Upper lobe of left lung (tissue), 6 donors: ENCODE data around the gene ROR2. TPM values are rescaled to one million over a fixed set of nuclear protein-coding genes. Genes with fewer than 3 reads are reported as not detected.

Experiments used
- ATAC-seq, 2 donors: fragments of 200-7000 bp; cut with Tn5 transposase; one replicate each; pipeline ENCODE4 v1.9.1; 2022; ENCODE audit warnings: mild to moderate bottlenecking in 2 of 2, moderate library complexity in 2 of 2; ENCODE audit not compliant: low FRiP score in 2 of 2
- DNase-seq, 2 donors: peaks; one replicate each; pipeline ENCODE4 v3.0.0-alpha.2; 2019 to 2020
- H3K27ac ChIP-seq, 4 donors: fragments of 200-600 bp; sonication (generic); one replicate each; pipeline ENCODE4 v1.5.1; 2016 to 2019
- H3K27me3 ChIP-seq, 4 donors: fragments of 200-600 bp; sonication (generic); one replicate each; pipeline ENCODE4 v1.5.1; 2017 to 2019
- H3K36me3 ChIP-seq, 4 donors: fragments of 200-600 bp; sonication (generic); one replicate each; pipeline ENCODE4 v1.5.1; 2016 to 2019
- H3K4me1 ChIP-seq, 4 donors: fragments of 200-600 bp; sonication (generic); one replicate each; pipeline ENCODE4 v1.5.1; 2018 to 2019
- H3K4me3 ChIP-seq, 4 donors: fragments of 200-600 bp; sonication (generic); one replicate each; pipeline ENCODE4 v1.5.1; 2017 to 2019; ENCODE audit warnings: mild to moderate bottlenecking in 2 of 4, moderate library complexity in 1 of 4
- H3K9me3 ChIP-seq, 4 donors: fragments of 200-600 bp; sonication (generic); one replicate each; pipeline ENCODE4 v1.5.1; 2018 to 2019
- CTCF ChIP-seq, 6 experiments: fragments of 450-650 bp in 4 of 6; fragments of 200-600 bp in 2 of 6; sonication (generic) in 2 of 6; IDR thresholded peaks; one replicate each; pipeline ENCODE4 v1.5.1; 2016 to 2019; ENCODE audit warnings: antibody characterized with exemption in 6 of 6
- EP300 ChIP-seq, 4 donors: sonication (generic); formaldehyde crosslinking; IDR thresholded peaks; one replicate each; pipeline ENCODE4 v1.5.1; 2017; ENCODE audit warnings: antibody characterized with exemption in 4 of 4, control low read depth in 2 of 4
- POLR2A ChIP-seq, 4 donors: fragments of 450-650 bp; IDR thresholded peaks; one replicate each; pipeline ENCODE4 v1.5.1; 2016 to 2017; ENCODE audit warnings: antibody characterized with exemption in 4 of 4, mild to moderate bottlenecking in 2 of 4
- POLR2AphosphoS5 ChIP-seq, 2 donors: sonication (generic); formaldehyde crosslinking; IDR thresholded peaks; one replicate each; pipeline ENCODE4 v1.5.1; 2017; ENCODE audit warnings: antibody characterized with exemption in 2 of 2
- WGBS, 2 donors: methylation state at CpG; one replicate each; pipeline ENCODE4 v1.1.5; 2017 to 2018; 5-methylcytosine and 5-hydroxymethylcytosine counted together
- total RNA-seq, 6 donors: library from RNA; depleted of rRNA in 4 of 6; stranded (reverse); fragments of >200 nt in 4 of 6; gene quantifications; one replicate each; pipeline versions ENCODE4 v1.1.0 to v1.2.1, GENCODE V29; 2016 to 2021
- donor health status: DM: no; HTN: no; CAD: no; lungs with moderate emphysema.
- donor health status: DM: no; HTN: yes; CAD: no; lungs with severe emphysema.

Gene ROR2
- total RNA-seq, 6 donors from 2014 or later = 2.7 to 8.1 (median 3.4) TPM

- no peaks in the 10 kb centered on the region for H3K27me3 ChIP-seq
- 62 to 68% methylated on average over 2 of the region's 2 CpGs for WGBS, 2 donors
- no peak overlapping the region for H3K4me3 ChIP-seq
- ATAC-seq (no peak), DNase-seq (no peak)
- H3K9me3 ChIP-seq = no peaks in the 10 kb centered on the region
- TF ChIP-seq POLR2A (IDR thresholded peaks at IDR 0.05) (no peak), CTCF (IDR thresholded peaks at IDR 0.05) (no peak), POLR2AphosphoS5 (IDR thresholded peaks at IDR 0.05) (no peak), EP300 (IDR thresholded peaks at IDR 0.05) (no peak)
- H3K27ac ChIP-seq = no peak overlapping the region
- no peaks in the 10 kb centered on the region for H3K36me3 ChIP-seq
- H3K4me1 ChIP-seq = no peaks in the 10 kb centered on the region
These were observed 22.7 kb upstream of the ROR2 start for GRCh38 chr9:91972711-91973110.

- Histone ChIP-seq H3K4me3 (no peak overlapping the region), H3K36me3 (no peaks in the 10 kb centered on the region), H3K27me3 (no peaks in the 10 kb centered on the region), H3K4me1 (no peaks in the 10 kb centered on the region), H3K27ac (no peak overlapping the region), H3K9me3 (no peaks in the 10 kb centered on the region)
- no peak for TF ChIP-seq CTCF (IDR thresholded peaks at IDR 0.05)
- no peak for TF ChIP-seq POLR2A (IDR thresholded peaks at IDR 0.05)
- TF ChIP-seq POLR2AphosphoS5 (IDR thresholded peaks at IDR 0.05) = no peak
- TF ChIP-seq EP300 (IDR thresholded peaks at IDR 0.05) = no peak
- ATAC-seq (peak in 1 of 2 donors; percentile 22), DNase-seq (no peak)
- WGBS, 2 donors = 69 to 77% methylated on average over 2 to 4 of the region's 4 CpGs
These were observed 22.1 kb upstream of the ROR2 start for GRCh38 chr9:91972076-91972626.

- H3K4me1 ChIP-seq = no peaks in the 10 kb centered on the region
These were observed 17.2 kb upstream of the ROR2 start for GRCh38 chr9:91967259-91967658.

GRCh38 chr9:91966503-91966902, 16.5 kb upstream of the ROR2 start:
- WGBS, 2 donors = 85 to 88% methylated on average over 2 of the region's 2 CpGs
- no peak for ATAC-seq

More at GRCh38 chr9:91967259-91967658, 17.2 kb upstream of the ROR2 start:
- 89 to 90% methylated on average over 3 of the region's 3 CpGs for WGBS, 2 donors
- Histone ChIP-seq H3K9me3 (peaks cover 0 to 6% (median 3%) of the 10 kb centered on the region in 4 donors), H3K27ac (no peak overlapping the region), H3K4me3 (no peak overlapping the region), H3K36me3 (no peaks in the 10 kb centered on the region), H3K27me3 (no peaks in the 10 kb centered on the region)
- TF ChIP-seq POLR2AphosphoS5 (IDR thresholded peaks at IDR 0.05) = no peak
- no peak for TF ChIP-seq EP300 (IDR thresholded peaks at IDR 0.05)
- TF ChIP-seq CTCF (IDR thresholded peaks at IDR 0.05) = no peak
- TF ChIP-seq POLR2A (IDR thresholded peaks at IDR 0.05) = no peak
- ATAC-seq (no peak), DNase-seq (no peak)

More at GRCh38 chr9:91966503-91966902, 16.5 kb upstream of the ROR2 start:
- TF ChIP-seq POLR2AphosphoS5 (IDR thresholded peaks at IDR 0.05) (no peak), POLR2A (IDR thresholded peaks at IDR 0.05) (no peak), EP300 (IDR thresholded peaks at IDR 0.05) (no peak), CTCF (IDR thresholded peaks at IDR 0.05) (no peak)
- H3K36me3 ChIP-seq = no peaks in the 10 kb centered on the region
- no peak overlapping the region for H3K4me3 ChIP-seq
- H3K4me1 ChIP-seq = no peaks in the 10 kb centered on the region
- no peak overlapping the region for H3K27ac ChIP-seq
- DNase-seq = no peak
- no peaks in the 10 kb centered on the region for H3K27me3 ChIP-seq
- peaks cover 0 to 6% (median 3%) of the 10 kb centered on the region in 4 donors for H3K9me3 ChIP-seq
